Epidermal melanocyte (primary cell): ENCODE results near the gene ALDOA.
A peak's percentile ranks its signal among the peaks of the same experiment; 100 is the strongest.
"Not testable (repeated sequence)": the region's sequence is repeated elsewhere in the genome, so short reads cannot be mapped to it uniquely, and the experiment has no call there.

Experiments
- DNase-seq: peaks from one replicate; pipeline ENCODE4 v3.0.0; 2011; ENCODE audit warnings: low spot score; ENCODE audit not compliant: insufficient read length

The ALDOA gene

GRCh38 chr16:30065102-30065942 is at the start of gene ALDOA:
ALDOA (plus strand) TSS chr16:30065760; CDS start chr16:30066898, 1,138 bp downstream.
- peak; percentile 88 for DNase-seq

GRCh38 chr16:30016555-30017276 is 48.8 kb upstream of the ALDOA start:
- no peak for DNase-seq

- DNase-seq: no peak
These were observed 48.3 kb upstream of the ALDOA start for GRCh38 chr16:30017277-30017656.

DNA sequence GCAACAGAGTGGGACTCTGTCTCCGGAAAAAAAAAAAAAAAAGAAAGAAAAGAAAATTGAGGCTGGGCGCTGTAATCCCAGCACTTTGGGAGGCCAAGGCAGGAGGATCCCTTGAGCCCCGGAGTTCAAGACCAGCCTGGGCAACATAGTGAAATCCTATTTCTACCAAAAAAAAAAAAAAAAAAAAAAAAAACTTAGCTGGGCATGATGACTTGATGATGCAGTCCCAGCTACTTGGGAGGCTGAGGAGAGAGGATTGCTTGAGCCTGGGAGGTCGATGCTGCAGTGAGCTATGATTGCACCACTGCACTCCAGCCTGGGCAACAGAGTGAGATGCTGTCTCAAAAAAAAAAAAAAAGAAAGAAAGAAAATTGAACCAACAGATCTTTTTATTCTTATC is 47.6 kb upstream of the ALDOA start:
- not testable (repeated sequence) for DNase-seq

DNA sequence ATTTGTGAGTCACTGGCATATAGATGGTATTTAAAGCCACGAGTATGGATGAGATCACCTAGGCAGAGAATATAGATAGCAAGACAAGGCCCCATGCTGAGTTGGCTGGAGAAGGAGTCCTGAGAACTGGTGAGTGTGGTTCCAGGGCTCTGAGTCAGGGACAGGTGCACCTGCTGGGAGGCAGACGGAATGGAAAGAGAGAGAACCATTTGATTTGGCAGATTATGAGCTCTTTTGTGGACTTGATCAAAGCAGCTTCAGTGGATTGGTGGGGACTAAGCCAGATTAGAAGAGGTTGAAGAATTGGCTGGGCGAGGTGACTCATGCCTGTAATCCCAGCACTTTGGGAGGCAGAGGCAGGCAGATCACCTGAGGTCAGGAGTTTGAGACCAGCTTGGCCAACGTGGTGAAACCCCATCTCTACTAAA is 46.8 kb upstream of the ALDOA start:
- no peak for DNase-seq

DNA sequence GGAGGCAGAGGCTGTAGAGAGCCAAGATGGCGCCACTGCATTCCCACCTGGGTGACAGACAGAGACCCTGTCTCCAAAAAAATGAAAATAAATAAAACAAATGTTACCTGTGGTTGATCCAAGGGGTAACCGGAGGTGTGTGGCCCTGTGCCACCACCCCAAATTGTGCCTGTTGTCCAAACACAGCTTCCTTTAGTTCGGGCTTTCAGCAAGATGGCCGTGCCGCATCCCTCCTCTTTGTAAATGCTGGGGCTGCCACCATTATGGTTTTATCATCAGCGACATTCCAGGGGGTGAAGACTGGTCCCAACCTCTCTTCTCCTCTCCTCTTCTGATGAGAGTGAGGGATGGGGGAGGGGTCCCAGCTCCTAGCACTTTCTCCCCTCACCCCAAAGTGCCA is 42.7 kb upstream of the ALDOA start, which contains the start of gene C16orf92:
Gene C16orf92, plus strand, starts transcription at position 312 of the 400 bp plus-strand sequence. CDS start 143 bp downstream, outside the sequence.
- DNase-seq: no peak

DNA sequence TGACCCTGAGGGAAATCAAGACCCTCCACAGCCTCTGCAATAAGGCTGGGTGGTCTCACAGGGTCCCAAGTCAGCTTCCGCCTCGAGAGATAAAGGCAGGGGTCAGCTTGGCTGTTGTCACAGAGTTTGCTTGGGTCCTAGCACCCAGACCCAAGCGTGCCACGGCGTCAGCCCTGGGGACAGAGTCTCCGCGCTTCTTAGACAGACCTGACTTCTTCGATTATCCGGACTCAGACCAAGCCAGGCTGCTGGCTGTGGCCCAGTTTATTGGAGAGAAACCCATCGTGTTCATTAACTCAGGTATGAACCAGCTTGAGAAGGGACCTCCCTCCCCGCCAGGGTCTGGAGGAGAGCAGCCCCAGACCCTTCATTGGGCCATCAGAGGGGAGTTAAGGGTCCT is 42.0 kb upstream of the ALDOA start:
- no peak for DNase-seq

DNA sequence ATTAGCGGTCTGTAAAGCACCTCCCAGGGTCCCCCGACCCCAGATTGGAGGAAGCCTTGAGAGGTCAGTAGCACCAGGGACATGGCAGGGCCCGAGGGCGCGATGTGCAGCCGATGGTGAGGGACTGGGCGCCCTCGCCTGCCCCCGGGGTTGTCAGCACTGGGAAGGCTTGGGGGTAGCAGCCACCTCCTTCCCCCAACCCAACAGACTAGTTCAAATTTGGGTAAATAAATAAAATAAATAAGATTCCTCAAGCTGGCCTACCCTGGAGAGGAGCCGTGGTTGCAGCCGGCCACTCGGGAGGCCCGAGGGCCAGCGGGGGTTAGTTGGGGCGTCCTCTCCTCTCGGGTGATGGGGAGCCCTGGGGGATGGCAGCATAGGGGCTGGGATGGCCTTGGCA is 41.1 kb upstream of the ALDOA start:
- no peak for DNase-seq

GRCh38 chr16:30025156-30025555 is 40.4 kb upstream of the ALDOA start:
- DNase-seq: no peak

GRCh38 chr16:30025574-30025973 is 40.0 kb upstream of the ALDOA start:
- no peak for DNase-seq

- no peak for DNase-seq
These were observed 39.1 kb upstream of the ALDOA start for GRCh38 chr16:30026449-30026848.

DNA sequence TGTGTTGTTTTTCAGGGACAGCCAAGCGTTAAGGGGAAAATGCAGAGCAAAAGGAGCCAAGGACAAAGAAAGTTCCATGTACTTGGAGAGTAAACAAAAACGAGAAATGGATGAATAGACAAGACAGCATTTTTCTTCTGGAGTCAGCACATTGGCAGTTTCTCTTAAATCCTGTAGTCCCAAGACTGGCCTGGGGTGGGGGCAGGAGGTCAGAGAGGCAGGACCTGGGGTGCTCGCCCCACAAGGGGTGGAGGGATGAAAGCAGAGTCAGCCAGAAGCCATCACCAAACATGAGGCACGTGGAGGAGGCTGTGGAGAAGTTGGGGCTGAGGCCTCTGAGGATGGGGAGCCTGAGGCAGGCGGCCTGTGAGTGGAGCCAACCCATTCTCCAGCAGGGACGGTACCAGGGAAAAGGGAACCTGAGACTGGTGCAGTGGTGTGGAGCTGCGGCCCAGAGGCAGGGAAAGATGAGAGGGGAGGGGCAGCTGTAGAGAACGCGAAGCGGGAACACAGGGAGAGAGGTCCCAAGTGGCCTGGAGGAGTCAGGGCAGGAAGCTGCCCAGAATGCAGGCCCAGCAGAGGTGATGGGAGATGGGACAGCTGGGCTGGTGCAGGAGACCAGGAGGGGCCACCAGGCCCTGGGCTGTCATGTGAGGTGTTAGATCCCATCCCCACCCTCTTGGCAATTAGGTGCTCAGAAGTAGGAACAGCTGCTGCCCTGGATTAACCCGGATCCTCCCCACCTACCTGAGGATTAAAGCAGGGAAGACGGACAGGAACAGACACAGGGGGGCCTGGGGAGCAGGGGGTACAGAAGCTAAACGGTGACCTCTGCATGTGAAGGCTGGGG is 37.7 kb upstream of the ALDOA start:
- DNase-seq: no peak

- no peak for DNase-seq
These were observed 37.0 kb upstream of the ALDOA start for GRCh38 chr16:30028438-30029076.

- DNase-seq: no peak
These were observed 35.4 kb upstream of the ALDOA start for GRCh38 chr16:30030011-30030685.

GRCh38 chr16:30030841-30031413 is 34.6 kb upstream of the ALDOA start, which contains the start of gene TLCD3B:
TLCD3B (minus strand) TSS chr16:30031271; CDS start chr16:30030527, 744 bp downstream.
- DNase-seq: no peak

GRCh38 chr16:30031477-30031918 is 34.1 kb upstream of the ALDOA start:
- no peak for DNase-seq

GRCh38 chr16:30032083-30032819 is 33.3 kb upstream of the ALDOA start:
- DNase-seq: peak; percentile 72

DNA sequence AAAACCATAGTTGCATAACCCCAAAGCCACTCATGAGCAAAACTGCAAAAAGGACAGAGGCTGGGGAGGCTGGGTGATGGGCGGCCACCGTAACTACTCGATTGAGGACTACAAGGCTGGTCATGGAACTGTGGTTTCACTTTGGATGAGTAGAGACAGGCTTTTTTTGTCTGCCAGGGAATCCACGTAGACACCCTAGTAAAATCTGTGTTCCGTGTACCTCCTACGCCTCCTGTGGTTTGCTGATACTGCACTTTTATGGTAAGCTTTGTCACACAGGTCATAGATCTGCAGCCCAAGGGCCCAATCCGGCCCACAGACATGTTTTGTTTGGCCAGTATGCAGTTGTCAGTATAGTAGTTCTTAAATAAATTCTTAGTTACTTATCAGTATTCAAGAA is 32.3 kb upstream of the ALDOA start:
- DNase-seq: no peak

GRCh38 chr16:30040221-30040620 is 25.3 kb upstream of the ALDOA start:
- DNase-seq: no peak
